Activated CD8-positive, alpha-beta memory T cell treated with anti-CD3 and anti-CD28 coated beads for 24 hours (primary cell): ENCODE measurements around the gene FAM227B.
"Not testable (repeated sequence)": the region's sequence is repeated elsewhere in the genome, so short reads cannot be mapped to it uniquely, and the experiment has no call there.

ENCODE experiments used
- DNase-seq: peaks from one replicate; pipeline ENCODE4 v3.0.0-alpha.2; 2020

Gene FAM227B

DNA sequence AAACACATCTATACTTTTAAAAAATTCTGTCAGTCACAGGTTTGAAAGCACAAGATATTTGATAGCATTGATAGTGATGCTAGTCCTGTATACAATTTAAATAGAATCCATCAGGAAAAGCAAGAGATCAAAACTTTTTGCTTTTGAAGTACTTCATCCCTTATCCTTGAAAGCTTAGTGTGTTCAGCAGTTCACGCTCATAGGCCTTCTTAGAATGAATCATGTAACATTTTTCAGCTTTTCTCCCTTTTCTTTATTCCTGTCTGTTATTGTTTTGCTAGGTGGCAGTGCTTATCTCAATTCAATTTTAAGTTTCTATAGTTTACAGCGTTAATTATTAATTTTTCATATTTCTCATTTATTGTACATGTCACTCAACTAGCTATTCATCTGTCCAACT, 128.5 kb downstream of the FAM227B start:
- no peak for DNase-seq

DNA sequence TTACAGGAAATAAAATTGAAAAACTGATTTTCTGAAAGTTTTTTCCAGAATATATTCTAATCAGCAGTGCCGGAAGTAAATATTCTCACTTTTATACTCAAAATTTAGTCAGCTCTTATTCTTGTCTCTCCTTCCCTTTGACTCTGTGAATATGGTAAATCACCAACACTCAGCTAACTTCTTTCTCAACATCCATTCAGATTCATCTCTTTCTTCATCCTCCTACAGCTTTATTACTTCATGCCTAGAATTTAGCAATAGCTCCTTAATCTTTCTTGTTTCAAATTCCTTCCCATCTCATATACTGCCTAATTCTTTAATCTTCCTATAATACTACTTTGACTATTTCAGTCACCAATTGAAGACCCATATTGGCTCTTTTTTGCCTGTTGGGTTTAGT, 129.7 kb downstream of the FAM227B start:
- DNase-seq = no peak

DNA sequence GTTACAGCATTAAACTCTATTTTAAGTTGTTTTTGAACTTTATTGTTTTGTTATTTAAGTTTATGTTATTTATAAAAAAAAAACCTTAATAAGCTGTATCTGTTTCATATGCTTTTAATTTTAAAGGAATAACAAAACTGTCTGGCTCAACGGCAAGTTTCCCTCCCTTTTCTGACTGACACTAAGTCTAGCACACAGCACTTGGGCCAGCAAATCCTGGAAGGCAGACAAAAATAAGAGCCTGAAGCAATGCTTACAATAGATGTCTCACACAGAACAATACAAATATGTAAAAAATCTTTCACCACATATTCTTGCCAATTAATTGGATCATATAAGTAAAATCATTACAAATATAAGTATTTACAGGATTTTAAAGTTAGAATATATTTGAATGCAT, 135.2 kb downstream of the FAM227B start:
- DNase-seq = not testable (repeated sequence)

DNA sequence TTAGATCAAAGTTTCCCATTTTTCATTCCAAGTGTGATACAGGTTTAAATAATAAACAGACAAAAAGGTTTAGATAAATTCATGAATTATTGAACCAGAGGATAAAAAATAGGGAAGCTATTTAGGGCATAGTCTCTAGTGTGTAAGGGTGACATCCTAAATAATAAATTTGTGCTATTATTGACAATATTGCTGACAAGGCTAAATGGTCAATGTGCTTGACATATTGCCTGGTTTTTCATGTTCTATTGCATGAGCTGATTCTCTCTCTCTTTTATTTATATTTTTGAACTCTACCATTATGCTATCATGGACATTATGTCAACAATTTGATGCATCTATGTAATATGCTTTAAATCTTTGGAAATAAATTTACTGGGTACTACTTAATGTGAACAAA, 141.6 kb downstream of the FAM227B start:
- not testable (repeated sequence) for DNase-seq

DNA sequence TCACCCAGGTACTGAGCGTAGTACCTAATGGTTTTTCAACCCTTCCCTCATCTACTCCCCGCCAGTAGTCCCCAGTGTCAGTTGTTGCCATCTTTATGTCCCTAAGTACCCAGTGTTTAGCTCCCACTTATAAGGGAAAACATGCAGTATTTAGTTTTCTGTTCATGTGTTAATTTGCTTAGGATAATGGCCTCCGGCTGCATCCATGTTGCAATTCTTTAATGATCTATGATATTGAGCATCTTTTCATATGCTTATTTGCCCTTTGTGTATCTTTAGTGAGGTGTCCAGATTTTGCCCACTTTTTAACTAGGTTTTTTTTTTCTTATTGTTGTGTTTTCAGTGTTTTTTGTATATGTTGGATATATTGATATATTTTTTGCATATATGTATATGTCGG, 142.6 kb downstream of the FAM227B start:
- not testable (repeated sequence) for DNase-seq

DNA sequence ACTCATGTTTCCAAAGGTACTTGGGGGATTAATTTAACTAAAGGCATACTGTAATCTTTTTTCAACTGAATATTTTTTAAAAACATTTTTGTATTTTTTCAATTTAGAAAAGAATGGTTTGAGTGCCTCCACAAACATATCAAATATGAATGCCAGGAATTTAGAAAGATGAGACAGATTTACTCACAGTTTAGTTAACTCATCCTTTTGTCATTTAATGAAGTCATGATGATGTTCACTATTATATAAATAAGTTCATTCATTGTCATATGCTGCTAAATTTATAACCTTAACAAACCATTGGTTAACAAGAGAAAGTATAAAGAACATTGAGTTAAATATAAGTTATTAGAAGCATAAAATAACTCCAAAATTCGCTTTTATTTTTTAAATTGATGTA, 147.6 kb downstream of the FAM227B start:
- DNase-seq = no peak

DNA sequence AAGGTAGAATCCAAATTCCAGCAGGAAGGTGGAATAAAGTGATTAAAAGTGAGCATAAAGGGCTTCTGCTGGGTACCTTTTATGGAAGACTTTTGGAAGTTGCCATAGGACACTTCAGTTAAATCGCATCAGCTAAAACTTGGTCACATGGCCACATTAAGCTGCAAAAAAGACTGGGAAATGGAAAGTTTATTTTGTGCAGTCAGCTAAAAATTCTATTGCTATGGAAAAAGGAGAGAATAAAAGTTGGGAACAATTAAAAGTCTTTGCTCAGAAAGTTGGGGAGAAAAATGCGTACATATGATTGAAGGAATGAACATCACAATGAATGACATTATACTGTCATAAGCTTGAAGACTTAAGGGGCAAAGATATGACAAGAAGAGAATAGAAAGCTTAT, 148.3 kb downstream of the FAM227B start:
- DNase-seq = no peak

DNA sequence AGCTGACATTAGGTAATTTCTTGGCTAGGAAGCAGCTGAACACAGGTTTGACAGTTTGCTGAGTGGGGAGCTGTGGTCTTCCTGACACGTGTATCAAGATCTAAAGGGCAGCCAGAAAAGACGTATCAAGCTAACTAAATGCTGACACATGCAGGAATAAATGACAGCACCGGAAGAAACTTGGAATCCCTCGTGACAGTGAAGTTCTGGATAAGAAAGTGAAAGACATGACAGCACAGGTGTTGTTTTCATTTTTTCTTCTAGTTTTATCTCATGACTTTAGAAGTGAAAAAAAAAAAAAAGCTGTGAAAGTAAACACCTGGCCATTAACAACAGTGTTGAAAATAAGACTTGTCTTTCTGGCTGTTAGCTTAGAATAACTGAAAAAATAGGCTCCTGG, 148.9 kb downstream of the FAM227B start:
- DNase-seq = no peak

DNA sequence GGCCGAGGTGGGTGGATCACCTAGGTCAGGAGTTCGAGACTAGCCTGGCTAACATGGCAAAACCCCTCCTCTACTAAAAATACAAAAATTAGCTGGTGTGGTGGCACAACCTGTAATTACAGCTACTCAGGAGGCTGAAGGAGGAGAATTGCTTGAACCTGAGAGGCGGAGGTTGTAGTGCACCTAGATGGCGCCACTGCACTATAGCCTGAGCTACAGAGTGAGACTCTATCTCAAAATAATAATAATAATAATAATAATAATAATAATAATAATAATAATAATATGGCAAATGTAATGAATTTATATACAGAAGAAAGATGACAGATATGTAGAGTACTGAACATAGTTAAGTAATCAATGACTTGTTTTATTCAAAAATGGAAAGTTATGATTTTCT, 149.4 kb downstream of the FAM227B start:
- DNase-seq = not testable (repeated sequence)

DNA sequence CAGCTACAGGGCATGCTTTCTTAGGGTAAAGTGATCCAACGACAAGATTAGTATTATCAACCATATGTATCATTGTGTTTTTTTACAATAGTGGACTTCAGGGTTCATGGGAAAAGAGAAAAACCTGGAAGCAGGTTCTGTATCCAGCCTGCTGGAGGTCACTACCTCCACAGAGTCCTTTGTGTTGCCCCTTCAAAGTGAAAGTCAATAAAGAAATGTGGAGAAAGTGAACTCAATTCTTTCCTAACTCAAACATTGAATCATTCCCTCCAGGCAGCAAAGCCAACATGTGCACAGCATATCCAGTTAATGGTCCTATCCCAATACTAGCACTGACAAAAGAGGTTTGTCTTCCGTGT, 152.2 kb downstream of the FAM227B start:
- no peak for DNase-seq

DNA sequence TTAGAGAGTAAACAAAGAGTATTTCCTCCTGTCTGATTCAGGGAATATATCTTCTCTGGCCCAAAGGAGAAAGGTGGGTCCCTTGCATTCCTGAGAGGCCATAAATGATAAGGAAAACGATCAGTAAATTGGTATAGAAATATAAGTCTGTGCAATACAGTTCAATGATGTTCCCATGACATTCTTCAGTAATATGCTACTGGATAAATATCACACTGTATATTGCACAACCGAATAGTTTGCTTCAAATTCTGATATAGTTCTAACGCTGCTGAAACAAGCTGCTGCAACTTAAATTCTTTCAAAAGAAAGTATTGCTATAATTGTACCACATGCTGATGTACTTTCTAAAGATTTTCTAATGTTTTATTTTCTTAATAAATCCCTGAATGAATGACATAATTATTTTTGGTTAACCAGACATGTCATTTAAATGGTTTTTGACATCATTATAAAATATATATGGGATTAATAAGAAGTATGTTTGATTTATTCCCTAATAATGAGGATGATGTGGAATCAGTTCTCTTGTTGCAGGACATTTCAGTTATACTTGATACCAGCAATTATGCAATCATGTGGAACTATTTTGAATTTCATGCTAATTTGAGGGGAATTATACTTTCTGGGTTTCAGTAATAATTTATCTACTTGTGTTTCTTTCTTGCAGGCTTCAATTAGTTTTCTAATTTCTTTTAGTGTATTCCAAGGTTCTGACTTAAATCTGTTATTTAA, 152.7 kb downstream of the FAM227B start:
- no peak for DNase-seq

DNA sequence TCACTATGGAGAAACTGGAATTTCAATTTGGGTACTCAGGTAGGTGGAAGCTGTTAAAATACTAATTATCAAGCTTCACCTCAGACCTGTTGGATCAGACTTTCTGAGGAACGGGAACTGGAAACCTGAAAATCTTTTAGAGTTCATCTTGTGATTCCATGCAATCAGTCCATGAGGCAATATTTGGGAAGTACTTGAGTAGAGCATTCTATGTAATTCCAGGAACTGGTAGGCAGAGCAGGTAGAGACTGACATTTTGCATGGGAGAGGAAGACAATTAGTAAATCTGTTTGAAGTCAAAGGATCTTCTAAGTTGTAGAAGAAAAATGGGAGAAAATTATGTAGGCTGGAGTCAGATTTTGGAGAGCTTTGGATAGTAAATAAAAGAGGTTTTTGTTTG, 154.5 kb downstream of the FAM227B start:
- no peak for DNase-seq

DNA sequence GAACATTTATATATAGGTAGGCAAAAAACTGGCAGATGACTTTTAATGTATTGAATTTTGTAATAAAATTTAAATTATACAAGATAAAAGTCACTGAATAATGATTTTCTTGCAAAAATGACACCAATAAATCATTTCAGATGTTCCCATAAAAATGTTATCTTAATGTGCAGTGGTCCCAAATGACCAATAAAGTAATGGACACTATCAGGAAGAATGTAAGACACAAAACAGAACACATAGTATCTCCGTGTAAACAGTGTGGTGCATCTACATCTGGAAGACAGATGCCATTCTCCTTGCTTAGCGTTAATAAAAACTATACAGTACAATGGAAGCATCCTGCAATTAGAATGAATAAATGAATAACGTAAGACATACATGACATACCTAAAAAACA, 156.1 kb downstream of the FAM227B start:
- DNase-seq = no peak

DNA sequence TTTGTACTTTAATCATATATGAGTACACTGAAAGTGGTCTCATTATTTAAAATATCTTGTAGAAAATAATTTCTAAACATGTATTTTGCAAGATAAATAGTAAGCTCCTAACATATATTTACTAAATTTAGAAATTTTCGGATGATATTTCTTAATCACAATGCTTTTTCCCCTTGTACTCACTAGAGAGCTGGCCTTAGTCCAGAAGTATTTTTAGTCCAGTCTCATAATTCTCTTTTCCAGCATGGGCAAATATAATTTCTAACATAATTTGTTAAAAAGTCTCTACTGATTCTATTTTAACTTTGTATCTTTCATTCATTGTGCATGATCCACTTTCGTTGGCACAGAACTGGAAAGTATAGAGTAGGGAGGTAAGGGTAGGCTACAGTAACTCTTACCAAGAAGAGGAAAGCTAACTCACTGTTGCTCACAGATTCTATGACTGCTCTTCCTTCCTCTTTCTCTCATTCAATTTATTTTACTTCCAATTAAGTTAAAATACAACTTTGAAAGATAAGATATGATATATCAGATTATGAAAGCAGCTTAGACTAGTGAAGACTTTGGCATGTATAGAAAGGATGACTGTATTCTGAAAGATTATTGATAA, 158.3 kb downstream of the FAM227B start:
- no peak for DNase-seq

DNA sequence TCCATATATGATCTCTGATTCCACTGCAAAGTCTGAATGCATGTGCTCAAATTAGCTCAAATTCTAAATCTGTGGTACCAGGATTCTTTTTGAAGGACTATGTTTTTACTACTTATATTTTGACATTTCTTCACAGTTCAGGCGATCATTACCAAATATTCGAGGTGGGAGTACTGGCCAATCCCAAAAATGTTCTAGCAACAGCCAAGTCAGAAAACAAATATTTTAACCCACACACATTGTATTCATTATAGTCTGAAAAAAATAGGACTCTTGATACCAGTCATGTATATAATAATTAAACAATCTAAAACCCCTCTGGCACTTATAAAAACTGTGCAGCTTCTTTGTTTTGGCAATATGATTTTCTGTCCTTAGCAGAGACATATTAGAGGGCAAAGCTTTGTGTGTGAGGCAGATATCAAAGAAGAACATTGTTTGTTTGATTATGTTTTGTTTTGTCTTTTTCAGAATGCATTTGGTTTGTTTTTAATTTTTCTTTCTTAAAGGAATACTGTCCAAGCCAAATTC, 160.1 kb downstream of the FAM227B start:
- no peak for DNase-seq

DNA sequence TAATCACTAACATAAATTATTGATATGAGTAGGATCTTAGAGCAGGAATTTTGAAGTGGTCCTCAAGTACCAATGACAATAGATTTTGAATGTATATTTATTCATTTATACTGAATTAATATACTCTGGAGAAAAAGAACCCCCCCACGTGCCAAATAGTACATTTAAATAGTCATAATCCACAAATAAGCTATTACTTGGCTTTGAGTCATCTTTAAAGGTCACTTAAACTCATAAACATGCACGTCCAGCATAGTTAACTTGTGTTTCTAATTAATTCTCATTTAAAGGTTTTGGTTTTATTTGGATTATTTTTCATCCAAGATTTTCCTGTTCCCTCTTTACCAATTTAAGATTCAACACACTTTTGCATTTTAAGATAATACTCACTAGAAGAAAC, 162.5 kb downstream of the FAM227B start:
- no peak for DNase-seq

DNA sequence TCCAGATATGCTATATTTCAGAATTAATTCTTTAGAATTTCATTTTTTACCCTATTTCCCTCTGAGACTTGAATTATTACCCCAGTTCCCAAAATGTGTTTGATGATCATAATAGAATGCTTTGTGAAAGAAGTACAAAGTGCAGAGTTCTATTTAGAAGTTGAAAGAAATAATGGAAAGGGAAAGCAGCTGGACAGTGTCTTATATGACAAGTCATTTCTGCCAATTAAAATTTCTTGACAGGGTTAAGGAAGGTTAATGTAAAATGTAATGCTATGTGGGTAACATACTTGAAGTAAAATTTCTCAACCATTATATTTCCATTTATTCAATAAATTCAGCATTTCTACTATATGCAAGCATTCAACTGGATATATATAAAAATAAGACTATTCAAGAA, 164.5 kb downstream of the FAM227B start:
- DNase-seq = no peak

DNA sequence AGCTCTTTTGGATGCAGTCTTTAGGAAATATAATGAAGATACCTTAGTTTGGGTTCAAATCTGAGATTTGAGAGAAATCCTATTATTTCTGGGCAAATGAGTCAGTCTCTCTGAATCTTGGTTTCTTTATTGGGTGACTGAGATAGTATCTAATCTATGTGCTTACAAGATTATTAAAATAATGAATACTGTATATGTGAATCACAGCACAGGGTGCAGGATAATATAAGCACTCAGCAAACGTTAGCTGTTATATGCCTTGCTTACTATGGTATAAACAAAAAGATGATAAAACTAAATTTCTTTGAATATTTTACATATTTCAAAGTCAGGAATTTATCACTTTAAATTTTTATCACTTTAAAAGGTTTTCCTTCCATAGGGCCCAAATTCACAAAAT, 168.0 kb downstream of the FAM227B start:
- no peak for DNase-seq

DNA sequence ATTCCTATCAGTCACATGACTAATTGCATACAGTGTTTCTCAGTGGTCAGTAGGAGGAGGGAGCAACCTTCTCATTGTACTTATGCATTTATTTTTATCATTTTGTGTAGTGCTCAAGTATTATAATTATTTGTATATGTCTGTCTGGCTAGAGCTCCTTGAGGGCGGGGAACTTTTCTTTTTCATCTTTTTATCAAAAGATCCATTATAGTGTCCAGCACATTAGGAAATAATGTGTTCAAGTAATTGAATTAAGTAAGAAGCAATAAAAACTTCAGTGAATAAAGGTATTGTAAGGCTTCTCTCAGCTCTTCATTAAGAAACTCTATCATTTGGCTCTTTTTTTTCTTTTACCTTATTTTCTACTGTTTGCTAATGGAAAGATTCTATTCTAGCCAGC, 178.8 kb downstream of the FAM227B start:
- no peak for DNase-seq

DNA sequence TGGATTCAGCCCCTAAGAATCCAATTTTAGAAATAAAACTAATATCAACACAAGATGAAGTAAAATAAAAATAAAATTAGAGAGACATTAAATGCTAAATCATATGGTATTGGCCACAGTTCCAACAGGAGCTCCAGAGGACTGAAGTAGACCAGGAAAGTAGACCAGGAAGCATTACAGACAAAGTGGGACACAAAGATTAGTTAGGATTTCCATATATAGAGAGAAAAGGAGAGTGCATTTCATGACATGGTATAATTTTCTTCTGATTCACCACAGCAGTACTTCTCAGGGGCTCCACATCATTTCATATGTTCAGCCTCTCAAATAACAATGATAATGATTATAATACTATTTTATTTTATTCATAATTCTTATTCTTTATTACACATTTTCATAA, 179.3 kb downstream of the FAM227B start:
- no peak for DNase-seq

DNA sequence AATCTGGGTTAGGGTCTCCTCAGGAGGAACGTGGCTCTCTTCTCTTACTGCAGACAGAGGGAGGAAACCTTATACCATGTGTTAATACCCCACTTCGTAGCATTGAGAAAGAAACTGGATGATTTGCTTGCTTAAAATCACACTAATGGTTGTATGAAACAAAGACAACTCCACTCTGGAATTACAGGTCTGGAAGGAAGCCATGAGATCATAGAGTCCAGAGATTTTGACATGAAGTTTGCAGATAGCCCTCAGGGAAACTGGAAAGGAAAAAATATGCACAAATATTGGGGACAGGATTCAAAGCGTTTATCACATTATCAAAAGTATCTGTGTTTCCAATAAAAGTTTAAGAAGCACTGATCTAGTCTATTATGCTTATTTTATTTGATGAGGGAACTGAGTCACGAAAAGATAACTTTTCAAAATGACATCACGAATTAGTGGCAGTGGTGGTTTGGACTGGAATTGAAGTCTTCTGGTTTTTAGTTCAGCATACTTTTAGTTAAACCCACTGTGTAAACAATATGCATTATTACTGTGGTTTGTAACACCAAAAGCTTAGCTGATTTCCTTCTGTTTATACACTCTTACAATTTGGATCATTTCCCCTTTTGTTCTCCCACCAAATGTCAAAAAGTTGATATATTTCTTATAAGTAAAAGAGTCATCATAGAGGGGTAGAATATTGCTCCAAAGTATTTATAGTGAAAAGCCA, 180.8 kb downstream of the FAM227B start:
- DNase-seq = no peak

DNA sequence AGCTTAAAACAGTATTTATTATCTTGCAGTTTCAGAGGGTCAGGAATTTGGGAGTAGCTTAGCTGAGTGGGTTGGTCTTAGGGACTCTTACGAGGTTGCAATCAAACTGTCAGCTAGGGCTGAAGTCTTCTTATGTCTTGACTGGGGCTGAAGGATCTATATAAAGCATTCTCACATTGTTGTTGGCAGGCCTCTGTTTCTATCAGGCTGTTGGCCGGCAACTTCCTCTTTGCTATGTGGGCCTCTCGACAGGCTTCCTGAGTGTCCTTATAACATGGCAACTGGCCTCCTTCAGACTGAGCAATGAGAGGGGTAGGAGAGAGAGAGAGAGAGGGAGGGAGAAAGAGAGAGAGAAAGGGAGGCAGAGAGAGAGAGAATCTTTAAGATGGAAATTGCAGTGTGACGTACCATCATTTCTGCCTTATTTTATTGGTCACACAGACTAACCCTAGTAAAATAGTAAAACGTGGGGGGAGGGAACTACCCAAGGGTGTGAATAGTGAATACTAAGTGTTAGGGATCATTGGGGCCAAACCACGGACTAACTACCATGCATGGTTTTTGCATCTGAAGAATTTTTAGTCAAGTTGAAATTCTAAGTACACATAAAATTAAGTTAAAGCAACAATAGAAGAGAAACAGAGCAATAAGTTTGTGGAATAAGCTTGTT, 181.5 kb downstream of the FAM227B start:
- no peak for DNase-seq

DNA sequence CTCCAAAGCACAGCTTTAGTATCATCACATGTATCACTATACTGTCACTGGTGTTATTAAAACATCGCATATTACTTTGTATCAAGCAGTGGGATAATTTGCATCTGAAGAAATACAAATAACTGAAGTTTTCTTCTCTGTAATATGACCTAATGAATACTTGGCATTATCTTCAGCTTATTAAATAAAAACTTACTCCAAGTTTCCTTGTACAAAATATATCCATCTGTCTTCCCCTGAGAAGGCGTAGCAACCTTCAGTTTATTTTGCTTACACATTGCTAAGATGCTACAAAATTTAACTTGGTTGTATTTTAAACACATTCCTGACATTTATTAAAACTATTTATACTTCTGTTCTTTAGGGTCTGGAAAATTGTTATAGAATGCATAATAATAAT, 183.9 kb downstream of the FAM227B start:
- DNase-seq = no peak

DNA sequence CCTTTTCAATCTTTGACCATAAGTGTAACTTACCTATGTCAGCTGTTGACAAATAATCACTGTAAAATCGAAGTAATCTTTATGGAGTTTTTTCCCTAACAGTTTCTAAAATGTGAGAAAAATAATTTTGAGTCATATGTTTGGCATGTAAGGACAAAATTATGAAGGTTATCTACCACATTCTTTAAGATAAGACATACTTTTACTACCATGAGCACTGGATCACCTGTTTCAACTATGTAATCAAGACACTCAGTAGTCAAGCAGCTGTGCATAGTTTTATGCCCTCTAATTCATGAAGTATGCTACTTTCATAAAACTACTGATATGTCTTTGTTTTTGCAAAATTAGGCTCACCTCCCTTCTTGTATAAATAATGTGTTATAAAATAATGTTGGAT, 185.4 kb downstream of the FAM227B start:
- no peak for DNase-seq
